HG03342 (cell line): Measurements from ENCODE around the gene MEX3A.

Experiments
- ATAC-seq: cut with Tn5 transposase; IDR thresholded peaks from one replicate; pipeline ENCODE4 v1.9.1; 2021; ENCODE audit warnings: mild to moderate bottlenecking, moderate library complexity; ENCODE audit not compliant: unreplicated experiment

MEX3A gene

GRCh38 chr1:156104065-156104810 lies 22.0 kb upstream of the MEX3A start:
- ATAC-seq: no peak

GRCh38 chr1:156103521-156103947 lies 21.3 kb upstream of the MEX3A start:
- no peak for ATAC-seq

- no peak for ATAC-seq
Observed at GRCh38 chr1:156102633-156103511, 20.6 kb upstream of the MEX3A start.

GRCh38 chr1:156101880-156102279 lies 19.6 kb upstream of the MEX3A start:
- ATAC-seq: no peak

- ATAC-seq: no peak
Observed at GRCh38 chr1:156100205-156100995, 18.1 kb upstream of the MEX3A start.

- ATAC-seq: no peak
Observed at GRCh38 chr1:156099282-156099681, 17.0 kb upstream of the MEX3A start.

- no peak for ATAC-seq
Observed at GRCh38 chr1:156098784-156099183, 16.5 kb upstream of the MEX3A start.

GRCh38 chr1:156097499-156098178 lies 15.4 kb upstream of the MEX3A start:
- no peak for ATAC-seq

- ATAC-seq: peak; percentile 64
Observed at GRCh38 chr1:156096640-156097391, 14.6 kb upstream of the MEX3A start.

- ATAC-seq: no peak
Observed at GRCh38 chr1:156095906-156096508, 13.7 kb upstream of the MEX3A start.

- ATAC-seq: no peak
Observed at GRCh38 chr1:156091610-156092009, 9.3 kb upstream of the MEX3A start.

- ATAC-seq: peak; percentile 80
Observed at GRCh38 chr1:156090840-156091188, 8.5 kb upstream of the MEX3A start.

GRCh38 chr1:156090138-156090839 lies 8.0 kb upstream of the MEX3A start:
- no peak for ATAC-seq

GRCh38 chr1:156089704-156090103 lies 7.4 kb upstream of the MEX3A start:
- ATAC-seq: no peak

- ATAC-seq: no peak
Observed at GRCh38 chr1:156086256-156086662, 4.0 kb upstream of the MEX3A start.

- no peak for ATAC-seq
Observed at GRCh38 chr1:156083800-156084790, 1.8 kb upstream of the MEX3A start.

- no peak for ATAC-seq
Observed at GRCh38 chr1:156081917-156082308, 352 bp downstream of the MEX3A start.
